Ammon's horn (tissue), 1 donor: ENCODE measurements around the gene SRPK2.
"Not testable (repeated sequence)": the region's sequence is repeated elsewhere in the genome, so short reads cannot be mapped to it uniquely, and the experiment has no call there.

Experiments
- DNase-seq: peaks from one replicate; pipeline ENCODE4 v3.0.0-alpha.2; 2016; ENCODE audit warnings: low spot score

The SRPK2 gene

DNA sequence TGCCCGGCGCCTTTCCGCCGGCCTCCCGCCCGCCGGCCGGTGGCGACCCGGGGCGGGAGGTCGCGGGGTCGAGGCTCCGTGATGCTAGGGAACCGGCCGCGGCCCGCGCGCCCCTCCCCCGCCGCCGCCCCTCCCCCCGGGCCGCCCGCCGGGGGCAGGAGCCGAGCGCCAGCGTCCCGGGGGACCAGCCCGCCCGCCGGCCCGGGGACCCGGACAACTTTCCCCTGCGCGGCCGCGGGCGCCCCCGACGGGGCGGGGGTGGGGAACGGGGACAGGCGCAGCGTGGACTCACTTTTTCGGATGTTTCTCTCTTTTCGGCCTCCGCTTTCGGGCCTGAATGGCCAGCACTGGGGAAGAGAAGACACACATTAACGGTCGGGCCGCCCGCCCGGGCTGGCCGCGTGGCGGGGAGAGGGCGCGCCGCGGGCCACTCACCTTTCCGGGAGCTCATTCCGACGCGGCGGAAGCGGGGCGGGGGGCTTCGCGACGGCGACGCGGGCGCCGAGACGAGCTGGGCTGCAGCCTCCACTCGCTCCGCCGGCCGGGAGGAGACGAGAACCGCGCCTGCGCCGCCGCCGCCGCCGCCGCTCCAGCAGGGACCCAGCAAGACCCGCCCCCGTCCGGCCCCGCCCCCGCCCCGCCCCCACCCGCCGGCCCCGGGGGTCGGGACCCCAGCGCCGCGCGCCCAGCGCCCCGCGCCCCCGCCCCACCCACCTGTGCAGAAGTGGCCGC is at the start of gene SRPK2:
SRPK2 (minus strand) TSS at position 566 of the 732 bp plus-strand sequence.
- peak; percentile 84 for DNase-seq

DNA sequence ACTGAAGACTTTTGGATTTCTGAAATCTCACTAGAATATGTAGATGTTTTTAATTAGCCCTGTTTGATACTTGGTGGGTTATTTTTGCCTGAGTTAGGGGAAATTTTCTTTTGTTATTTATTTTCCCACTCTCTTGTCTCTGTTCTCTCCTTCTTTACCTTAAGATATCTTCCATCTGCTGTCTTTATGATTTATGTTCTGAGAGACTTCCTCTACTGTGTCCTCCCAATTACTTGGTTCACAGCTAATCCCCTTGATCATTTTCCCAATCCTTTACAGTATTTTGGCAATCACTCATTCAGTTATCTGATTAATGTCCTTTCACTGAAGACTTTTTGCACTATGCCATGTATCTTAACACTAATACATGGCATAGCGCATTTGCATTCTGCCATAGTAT is 49.5 kb upstream of the SRPK2 start:
- DNase-seq = no peak

DNA sequence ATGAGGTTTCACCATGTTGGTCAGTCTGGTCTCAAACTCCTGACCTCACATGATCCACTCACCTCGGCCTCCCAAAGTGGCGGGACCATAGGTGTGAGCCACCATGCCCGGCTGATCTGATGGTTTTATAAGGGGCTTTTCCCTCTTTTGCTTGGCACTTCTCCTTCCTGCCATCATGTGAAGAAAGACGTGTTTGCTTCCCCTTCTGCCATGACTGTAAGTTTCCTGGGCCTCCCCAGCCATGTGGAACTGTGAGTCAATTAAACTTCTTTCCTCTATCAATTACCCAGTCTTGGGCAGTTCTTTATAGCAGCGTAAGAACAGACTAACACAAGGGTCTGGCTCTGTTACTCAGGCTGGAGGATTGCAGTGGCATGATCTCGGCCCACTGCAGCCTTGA is 48.6 kb upstream of the SRPK2 start:
- DNase-seq = not testable (repeated sequence)

DNA sequence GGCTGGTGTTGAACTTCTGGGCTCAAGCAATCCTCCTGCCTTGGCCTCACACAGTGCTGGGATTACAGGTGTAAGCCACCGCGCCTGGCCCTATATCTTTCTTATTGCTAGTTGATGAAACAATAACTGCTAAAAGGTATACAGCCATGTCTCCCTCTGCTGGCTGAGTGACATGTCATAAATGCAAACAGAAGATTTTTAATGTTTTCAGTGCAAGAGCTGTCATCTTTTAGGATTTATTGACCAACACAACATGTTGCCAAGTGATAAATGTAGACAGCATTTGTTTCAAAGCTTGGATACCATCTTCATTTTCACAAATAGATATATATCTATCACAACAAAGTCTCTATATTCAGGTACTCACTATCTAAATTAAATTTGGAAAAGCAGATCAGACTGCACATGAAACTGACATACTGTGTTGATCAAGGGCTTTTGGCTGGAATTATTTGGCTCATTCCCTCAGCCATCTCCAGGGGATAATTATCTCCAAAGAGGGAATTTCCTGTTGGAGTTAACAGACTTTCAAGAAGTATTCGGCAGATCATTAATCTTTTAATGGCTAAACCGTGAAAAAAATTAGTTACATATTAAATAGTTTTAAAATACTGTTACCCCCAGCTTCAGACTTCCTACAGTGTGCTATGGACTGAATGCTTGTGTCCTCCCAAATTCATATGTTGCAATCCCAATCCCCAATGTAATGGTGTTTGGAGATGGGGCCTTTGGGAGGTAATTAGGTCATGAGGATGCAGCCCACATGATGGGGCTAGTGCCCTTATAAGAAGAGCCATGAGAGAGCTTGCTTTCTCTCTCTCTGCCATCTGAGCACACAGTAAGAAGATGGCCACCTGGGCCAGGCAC is 41.3 kb upstream of the SRPK2 start:
- DNase-seq = peak; percentile 57

DNA sequence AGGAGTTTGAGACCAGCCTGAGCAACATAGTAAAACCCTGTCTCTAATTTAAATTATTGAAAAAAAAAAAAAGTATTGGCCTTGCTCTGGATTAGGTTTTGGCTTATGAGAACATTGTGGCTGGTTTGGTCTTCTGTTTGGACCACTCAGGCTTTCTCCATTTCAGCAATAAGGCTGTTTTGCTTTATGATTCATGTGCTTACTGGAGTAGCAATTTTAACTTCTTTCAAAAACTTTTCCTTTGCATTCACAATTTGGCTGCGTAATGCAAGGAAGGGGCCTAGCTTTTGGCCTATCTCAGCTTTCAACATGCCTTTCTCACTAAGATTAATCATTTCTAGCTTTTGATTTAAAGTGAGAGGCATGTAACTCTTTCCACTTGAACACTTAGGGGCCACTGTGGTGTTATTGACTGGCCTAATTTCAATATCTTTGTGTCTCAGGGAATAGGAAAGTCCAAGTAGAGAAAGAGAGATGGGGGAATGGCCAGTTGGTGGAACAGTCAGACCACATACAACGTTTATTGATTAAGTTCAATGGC is 38.0 kb upstream of the SRPK2 start:
- DNase-seq = no peak

DNA sequence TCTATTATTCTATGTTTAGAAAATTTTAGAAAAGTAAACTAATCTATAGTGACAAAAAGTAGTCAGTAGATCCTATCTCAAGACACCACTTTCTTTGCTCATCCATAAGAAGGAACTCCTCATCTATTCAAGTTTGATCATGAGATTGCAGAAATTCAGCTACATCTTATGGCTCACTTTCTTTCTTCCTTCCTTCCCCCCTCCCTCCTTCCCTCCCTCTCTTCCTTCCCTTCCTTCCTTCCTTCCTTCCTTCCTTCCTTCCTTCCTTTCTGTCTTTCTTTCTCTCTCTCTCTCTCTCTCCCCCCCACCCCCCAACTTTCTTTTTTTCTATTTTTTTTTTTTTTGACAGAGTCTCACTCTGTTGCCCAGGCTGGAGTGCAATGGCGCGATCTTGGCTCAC is 35.3 kb upstream of the SRPK2 start:
- no peak for DNase-seq

DNA sequence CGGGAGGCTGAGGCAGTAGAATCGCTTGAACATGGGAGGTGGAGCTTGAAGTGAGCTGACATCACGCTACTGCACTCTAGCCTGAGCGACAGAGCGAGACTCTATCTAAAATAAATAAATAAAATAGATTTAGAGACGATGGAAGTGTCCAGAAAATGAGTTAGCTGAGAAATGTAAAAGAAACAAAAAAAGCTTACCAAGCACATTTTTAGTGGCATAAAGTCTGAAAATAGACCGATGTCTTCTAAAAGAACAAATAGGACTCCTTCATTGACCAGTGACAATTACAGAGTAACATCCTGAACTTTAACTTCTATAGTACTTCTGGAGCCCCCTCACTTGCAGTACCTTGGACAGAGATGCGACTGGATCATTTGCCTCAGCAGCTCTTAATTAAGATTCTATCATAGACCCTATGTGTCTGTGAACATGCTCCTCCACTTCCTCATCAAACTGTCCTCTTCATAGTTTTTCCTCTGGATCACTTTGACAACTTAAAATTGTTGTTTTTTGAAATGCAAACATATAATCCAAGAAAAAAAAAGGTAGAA is 25.2 kb upstream of the SRPK2 start:
- DNase-seq = no peak

DNA sequence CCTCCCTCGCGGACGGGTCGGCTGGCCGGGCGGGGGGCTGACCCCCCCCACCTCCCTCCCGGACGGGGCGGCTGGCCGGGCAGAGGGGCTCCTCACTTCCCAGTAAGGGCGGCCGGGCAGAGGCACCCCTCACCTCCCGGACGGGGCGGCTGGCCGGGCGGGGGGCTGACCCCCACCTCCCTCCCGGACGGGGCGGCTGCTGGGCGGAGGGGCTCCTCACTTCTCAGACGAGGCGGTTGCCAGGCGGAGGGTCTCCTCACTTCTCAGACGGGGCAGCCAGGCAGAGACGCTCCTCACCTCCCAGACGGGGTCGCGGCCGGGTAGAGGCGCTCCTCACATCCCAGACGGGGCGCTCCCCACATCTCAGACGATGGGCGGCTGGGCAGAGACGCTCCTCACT is 22.1 kb upstream of the SRPK2 start:
- not testable (repeated sequence) for DNase-seq

DNA sequence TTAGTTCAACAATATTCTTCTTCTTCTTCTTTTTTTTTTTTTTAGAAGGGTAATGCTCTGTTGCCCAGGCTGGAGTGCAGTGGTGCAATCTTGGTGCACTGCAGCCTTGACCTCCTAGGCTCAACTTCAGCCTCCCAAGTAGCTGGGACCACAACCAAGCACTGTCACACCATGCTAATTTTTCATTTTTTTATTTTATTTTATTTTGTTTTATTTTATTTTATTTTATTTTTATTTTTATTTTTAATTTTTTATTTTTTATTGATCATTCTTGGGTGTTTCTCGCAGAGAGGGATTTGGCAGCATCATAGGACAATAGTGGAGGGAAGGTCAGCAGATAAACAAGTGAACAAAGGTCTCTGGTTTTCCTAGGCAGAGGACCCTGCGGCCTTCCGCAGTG is 21.1 kb upstream of the SRPK2 start:
- DNase-seq = not testable (repeated sequence)

DNA sequence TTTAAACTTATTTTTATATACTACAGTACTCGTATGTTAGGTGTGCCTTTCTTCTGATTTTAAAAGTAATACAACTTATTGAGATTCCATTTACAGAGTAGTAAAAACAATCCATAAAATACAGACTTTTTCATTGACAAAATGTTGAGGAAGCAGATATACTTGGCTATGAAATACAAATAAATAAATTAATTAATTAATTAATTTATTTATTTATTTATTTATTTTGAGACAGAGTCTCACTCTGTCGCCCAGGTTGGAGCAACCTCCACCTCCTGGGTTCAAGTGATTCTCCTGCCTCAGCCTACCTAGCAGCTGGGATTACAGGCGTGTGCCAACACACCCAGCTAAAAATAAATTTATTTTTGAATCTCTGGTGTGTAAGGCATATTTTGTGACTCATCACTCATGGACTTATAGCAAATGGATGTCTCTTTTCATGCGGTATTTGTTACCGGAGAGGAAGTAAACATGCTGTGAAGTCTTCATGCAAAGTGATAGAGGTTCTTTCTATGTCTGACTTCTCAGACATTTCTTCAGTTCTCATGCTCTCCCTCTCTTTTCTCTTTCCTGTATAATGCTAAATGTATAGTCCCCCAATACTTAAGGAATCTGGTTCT is 20.2 kb upstream of the SRPK2 start:
- DNase-seq = no peak

DNA sequence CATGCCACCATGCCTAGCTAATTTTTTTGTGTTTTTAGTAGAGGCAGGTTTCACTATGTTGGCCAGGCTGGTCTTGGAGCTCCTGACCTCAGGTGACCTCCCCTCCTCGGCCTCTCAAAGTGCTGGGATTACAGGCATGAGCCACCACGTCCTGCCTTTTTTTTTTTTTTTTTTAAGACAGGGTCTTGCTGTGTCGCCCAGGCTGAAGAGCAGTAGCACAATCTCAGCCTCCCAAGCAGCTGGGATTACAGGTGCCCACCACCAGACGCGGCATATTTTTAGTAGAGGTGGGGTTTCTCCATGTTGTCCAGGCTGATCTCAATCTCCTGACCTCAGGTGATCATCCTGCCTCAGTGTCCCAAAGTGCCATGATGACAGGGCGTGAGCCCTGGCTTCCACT is 14.4 kb upstream of the SRPK2 start:
- DNase-seq = no peak

DNA sequence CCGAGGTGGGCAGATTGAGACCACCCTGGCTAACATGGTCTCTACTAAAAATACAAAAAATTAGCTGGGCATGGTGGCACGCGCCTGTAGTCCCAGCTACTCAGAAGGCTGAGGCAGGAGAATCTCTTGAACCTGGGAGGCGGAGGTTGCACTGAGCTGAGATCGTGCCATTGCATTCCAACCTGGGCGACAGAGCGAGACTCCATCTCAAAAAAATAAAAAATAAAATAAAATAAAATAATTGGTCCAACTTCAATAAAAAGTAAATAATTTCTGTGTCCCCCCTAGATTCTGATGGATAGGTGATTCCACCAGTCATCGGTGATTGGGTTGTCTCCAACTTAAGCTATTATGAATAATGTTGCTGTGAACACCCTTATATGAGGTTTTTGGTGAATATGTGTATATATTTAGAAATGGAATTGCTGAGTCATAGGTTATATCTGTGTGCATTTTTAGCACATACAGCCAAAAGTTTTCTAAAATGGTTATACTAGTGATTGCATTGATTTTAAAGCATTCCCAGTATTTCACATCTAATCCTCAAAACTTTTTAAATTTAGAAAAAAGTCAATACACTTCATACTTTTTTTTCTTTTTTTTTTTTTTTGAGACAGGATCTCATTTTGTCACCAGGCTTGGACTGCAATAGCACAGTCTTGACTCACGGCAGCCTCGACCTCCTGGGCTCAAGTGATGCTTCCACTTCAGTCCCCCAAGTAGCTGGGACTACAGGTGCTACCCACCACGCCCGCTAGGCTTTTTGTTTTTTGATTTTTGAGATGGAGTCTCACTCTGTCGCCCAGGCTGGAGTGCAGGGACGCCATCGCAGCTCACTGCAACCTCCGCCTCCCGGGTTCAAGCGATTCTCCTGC is 13.7 kb upstream of the SRPK2 start:
- no peak for DNase-seq

DNA sequence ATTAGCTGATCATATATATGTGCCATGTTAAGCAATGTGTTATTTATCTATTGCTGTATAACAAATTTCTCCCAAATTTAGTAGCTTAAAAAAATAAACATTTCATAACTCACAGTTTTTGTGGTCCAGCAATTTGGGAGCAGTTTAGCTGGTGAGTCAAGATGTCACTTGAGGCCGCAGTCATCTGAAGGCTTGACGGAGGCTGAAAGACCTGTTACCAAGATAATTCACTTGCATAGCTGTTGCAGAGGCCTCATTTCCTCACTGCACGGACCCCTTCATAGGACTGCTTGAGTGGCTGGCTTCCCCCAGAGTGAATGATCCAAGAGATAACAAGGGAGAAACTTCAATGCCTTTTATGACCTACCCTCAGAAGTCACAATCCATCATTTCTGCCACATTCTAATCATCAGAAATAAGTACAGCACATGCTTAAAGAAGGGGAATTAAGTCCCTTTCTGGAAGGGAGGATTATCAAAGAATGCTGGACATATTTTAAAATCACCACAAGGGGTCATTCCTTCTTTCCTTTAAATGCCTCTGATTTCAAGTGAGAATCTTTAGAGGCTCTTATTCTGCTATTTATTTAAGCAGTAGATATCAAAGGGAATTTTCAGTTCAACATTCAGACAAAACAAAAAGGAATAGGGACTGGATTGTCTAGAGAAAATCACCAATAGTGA is 10.5 kb upstream of the SRPK2 start:
- no peak for DNase-seq

DNA sequence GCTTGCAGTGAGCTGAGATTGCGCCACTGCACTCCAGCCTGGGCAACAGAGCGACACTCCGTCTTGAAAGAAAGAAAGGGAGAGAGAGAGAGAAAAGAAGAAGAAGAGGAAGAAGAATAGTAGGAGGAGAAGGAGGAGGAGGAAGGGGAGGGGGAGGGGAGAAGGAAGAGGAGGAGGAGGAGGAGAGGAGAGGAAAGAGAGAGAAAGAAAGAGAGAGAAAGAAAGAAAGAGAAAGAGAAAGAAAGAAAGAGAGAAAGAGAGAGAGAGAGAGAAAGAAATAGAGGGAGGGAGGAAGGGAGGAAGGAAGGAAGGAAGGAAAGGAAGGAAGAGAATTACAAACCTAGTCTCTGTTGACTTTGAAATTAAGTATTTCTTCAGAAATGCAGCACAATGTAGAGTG is 7.8 kb upstream of the SRPK2 start:
- no peak for DNase-seq

DNA sequence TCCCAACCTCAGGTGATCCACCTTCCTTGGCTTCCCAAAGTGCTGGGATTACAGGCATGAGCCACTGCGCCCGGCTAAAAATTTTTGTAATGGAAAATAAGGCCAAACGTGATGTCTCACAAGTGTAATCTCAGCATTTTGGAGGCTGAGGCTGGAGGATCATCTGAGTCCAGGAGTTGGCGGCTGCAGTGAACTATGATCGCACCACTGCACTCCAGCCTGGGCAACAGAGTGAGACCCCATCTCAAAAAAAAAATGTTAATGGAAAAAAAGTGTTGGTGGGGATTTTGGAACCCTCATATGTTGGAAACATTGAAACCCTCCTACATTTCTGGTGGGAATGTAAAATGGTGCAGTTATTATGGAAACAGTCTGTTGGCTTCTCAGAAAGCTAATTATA is 2.7 kb upstream of the SRPK2 start:
- DNase-seq = no peak

DNA sequence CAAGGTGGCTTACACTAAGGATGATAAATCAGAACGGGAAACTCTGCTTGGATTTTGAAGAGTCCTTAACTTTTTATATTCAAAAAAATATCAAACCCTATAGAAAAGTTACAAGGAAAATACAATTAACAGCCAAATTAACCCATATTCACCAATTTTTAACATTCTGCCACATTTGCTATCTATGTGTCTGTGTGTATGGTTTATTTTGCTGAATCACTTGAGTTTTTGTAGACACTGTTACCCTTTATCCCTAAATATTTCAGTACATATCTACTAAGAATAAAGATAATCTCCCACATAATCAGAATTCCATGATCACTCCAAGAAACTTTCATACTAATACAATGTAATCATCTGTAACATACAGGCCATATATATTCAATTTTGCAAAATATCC is 1.2 kb upstream of the SRPK2 start:
- DNase-seq = no peak

DNA sequence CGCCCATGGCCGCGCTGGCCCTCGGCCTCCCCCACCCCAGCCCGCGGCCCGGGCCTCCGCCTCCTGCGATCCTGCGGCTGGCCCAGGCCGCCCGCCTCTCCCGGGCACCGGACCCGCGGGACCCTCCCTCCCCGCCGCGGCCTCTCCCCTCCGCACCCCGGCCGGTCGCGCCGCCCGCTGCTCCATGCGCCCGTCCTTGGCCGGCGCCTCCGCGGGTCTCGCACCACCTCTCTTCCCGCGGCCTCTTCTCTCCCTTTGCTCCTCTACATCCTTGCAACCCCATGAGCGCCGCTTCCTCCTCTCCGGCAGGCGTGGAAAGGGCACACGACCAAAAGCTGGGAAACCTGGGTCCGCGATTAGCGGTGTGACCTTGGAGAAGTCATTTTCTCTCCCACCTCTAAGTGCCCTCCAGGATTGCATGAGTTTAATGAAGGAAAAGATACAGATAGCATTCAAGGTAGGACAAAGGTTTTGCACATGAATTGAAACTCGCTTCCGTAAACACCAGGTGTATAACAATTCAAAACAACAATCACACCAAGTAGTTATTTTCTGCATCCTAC is 448 bp upstream of the SRPK2 start:
- peak; percentile 38 for DNase-seq

DNA sequence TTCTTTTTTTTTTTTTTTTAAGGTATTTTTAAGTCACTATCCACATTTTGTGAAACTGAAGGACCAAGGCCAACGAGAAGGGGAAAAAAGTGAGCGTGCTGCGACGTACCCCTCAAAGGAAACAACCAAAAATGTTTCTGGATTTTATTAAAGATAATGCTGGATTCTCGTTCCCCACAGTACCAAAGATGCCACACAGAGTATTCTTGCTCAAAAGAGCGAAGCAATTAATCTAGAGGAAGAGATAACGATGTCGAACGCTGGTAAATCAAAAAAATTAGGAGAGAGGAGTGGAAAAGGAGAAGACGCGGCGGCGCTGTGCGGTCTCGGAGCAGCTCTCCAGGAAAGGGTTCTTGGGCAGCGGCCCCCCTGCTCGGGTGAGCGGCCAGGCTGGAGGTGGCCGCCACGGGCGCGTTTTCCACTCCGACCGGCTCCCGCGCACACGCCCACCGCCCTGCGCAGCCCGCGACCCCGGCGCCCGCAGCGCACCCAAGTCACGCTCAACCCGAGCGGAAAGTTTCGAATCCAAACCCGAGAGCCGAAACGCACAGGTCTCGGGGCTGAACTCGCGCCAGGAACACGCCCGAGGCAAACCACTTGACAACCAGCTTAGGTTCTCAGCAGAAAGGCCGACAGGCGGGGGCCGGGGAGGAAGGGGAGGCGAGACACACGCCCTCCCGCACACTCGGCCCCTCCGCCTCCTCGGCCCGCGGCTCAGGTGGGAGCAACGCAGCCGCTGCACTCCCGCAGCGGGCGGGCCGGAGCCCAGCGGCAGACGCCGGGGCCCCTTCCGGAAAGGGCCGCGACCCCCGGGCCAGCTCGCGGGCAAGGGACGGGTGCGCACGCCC is 989 bp downstream of the SRPK2 start:
- peak; percentile 69 for DNase-seq

DNA sequence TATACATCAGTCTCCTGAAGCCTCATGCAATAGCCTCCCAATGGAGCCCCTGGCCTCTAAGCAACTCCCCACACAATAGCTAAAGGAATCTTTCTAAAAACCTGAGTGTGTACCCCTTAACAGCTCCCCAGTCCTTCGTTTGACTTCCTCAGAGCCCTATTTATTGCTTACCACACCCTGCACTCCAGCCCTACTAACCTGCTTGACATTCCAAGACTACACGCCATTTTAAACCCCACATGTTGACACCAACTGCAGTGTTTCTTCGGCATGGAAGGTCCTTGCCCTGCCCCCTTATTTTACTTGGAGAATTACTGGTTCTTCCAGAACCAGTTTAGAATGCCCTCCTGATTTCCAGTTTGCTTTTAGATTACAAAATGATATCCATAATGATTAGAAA is 10.8 kb downstream of the SRPK2 start:
- no peak for DNase-seq
